H1 (cell line): ENCODE results near the gene MAPT. TPM values are rescaled to one million over a fixed set of nuclear protein-coding genes. Genes with fewer than 3 reads are reported as not detected.

Source experiments
- CTCF ChIA-PET: fragments of 300-600 bp; sonication (Branson Sonifier 250); formaldehyde crosslinking; loops from one replicate; lab custom pipeline; 2021; ENCODE audit not compliant: partially characterized antibody; lab: Charles Lee
- POLR2A ChIA-PET: fragments of 300-600 bp; sonication (Branson Sonifier 250); formaldehyde crosslinking; loops from one replicate; lab custom pipeline; 2021; ENCODE audit warnings: inconsistent platforms; ENCODE audit not compliant: partially characterized antibody; lab: Charles Lee
- DNase-seq, 2 experiments: peaks; one replicate each; pipeline versions ENCODE4 v3.0.0 to v3.0.0-alpha.2; 2010 to 2022; ENCODE audit warnings: low spot score in 2 of 2, low read depth in 1 of 2, mixed read lengths in 1 of 2
- FAIRE-seq: peaks from 2 replicates; lab custom pipeline; 2011; peaks lifted over from hg19 to GRCh38; lab: Jason Lieb, UNC
- H2AFZ ChIP-seq: 2 replicates; pipeline ENCODE4 v1.8.1; 2012; ENCODE audit warnings: low read length, inconsistent platforms
- H2AK5ac ChIP-seq: 2 replicates; pipeline ENCODE4 v1.6.1; 2013; ENCODE audit warnings: low read depth, low read length
- H2BK120ac ChIP-seq: replicated peaks from 2 replicates; pipeline ENCODE3; 2013; ENCODE audit warnings: low read depth, low read length, inconsistent platforms
- H2BK12ac ChIP-seq: 2 replicates; pipeline ENCODE4 v1.6.1; 2013; ENCODE audit warnings: low read depth, low read length
- H2BK15ac ChIP-seq: 2 replicates; pipeline ENCODE4 v1.6.1; 2013; ENCODE audit warnings: low read length
- H2BK20ac ChIP-seq: 2 replicates; pipeline ENCODE4 v1.6.1; 2013; ENCODE audit warnings: low read length
- H2BK5ac ChIP-seq: 2 replicates; pipeline ENCODE4 v1.6.1; 2013; ENCODE audit warnings: low read depth, low read length
- H3K14ac ChIP-seq: 2 replicates; pipeline ENCODE4 v1.6.1; 2013; ENCODE audit warnings: inconsistent platforms; ENCODE audit not compliant: insufficient read length
- H3K18ac ChIP-seq: 2 replicates; pipeline ENCODE4 v1.6.1; 2013; ENCODE audit warnings: low read length; ENCODE audit errors: extremely low read depth
- H3K23ac ChIP-seq: 2 replicates; pipeline ENCODE4 v1.6.1; 2013; ENCODE audit warnings: inconsistent platforms; ENCODE audit not compliant: insufficient read length
- H3K23me2 ChIP-seq: 2 replicates; pipeline ENCODE4 v1.6.1; 2013; ENCODE audit warnings: low read depth, low read length
- H3K27ac ChIP-seq: 2 replicates; pipeline ENCODE4 v1.6.1; 2011; ENCODE audit warnings: low read depth, low read length, inconsistent platforms
- H3K27me3 ChIP-seq, 4 experiments: replicated peaks in 1 of 4; 1 replicate in 1 of 4; 2 replicates in 3 of 4; pipeline versions ENCODE4 v1.6.1 to v1.8.1; 2011 to 2013; ENCODE audit warnings: low read length in 3 of 4, mild to moderate bottlenecking in 3 of 4, inconsistent platforms in 2 of 4, mixed read lengths in 2 of 4, moderate library complexity in 1 of 4; ENCODE audit not compliant: control insufficient read depth in 3 of 4, insufficient read depth in 3 of 4; ENCODE audit errors: extremely low read depth in 1 of 4
- H3K36me3 ChIP-seq, 4 experiments: 2 replicates each; pipeline versions ENCODE4 v1.6.1 to v1.8.1; 2011 to 2013; ENCODE audit warnings: mild to moderate bottlenecking in 4 of 4, low read length in 3 of 4, moderate library complexity in 2 of 4, control low read depth in 1 of 4, inconsistent platforms in 1 of 4; ENCODE audit not compliant: insufficient read depth in 4 of 4, control insufficient read depth in 2 of 4
- H3K4ac ChIP-seq: replicated peaks from 2 replicates; pipeline ENCODE3; 2013; ENCODE audit warnings: low read length, low read depth, mixed read lengths, inconsistent platforms; ENCODE audit not compliant: insufficient read length
- H3K4me1 ChIP-seq, 4 experiments: replicated peaks in 1 of 4; 1 replicate in 1 of 4; 2 replicates in 3 of 4; pipeline versions ENCODE4 v1.6.1 to v1.8.1; 2011 to 2013; ENCODE audit warnings: low read length in 3 of 4, inconsistent platforms in 2 of 4, mixed read lengths in 1 of 4; ENCODE audit not compliant: insufficient read depth in 4 of 4, control insufficient read depth in 3 of 4
- H3K4me2 ChIP-seq, 2 experiments: 2 replicates each; pipeline versions ENCODE4 v1.6.1 to v1.8.1; 2011 to 2013; ENCODE audit warnings: low read depth in 2 of 2, low read length in 2 of 2, control low read depth in 1 of 2, inconsistent platforms in 1 of 2, mild to moderate bottlenecking in 1 of 2; ENCODE audit not compliant: insufficient read depth in 1 of 2
- H3K4me3 ChIP-seq, 4 experiments: fragments of 200-600, 300-600 bp in 1 of 4; sonication (generic), shearing (Covaris generic), sonication (Bioruptor Twin) in 1 of 4; 2 replicates each; pipeline versions ENCODE4 v1.5.1 to v1.8.1; 2011 to 2016; ENCODE audit warnings: low read length in 4 of 4, low read depth in 3 of 4, control low read depth in 2 of 4, inconsistent platforms in 2 of 4, mild to moderate bottlenecking in 2 of 4, mixed read lengths in 1 of 4, moderate library complexity in 1 of 4; ENCODE audit not compliant: insufficient read depth in 2 of 4; ENCODE audit errors: extremely low read depth in 1 of 4
- H3K56ac ChIP-seq: replicated peaks from 2 replicates; pipeline ENCODE3; 2013; ENCODE audit warnings: low read depth, mild to moderate bottlenecking, mixed read lengths, low read length, inconsistent platforms; ENCODE audit not compliant: insufficient read length
- H3K79me1 ChIP-seq: 2 replicates; pipeline ENCODE4 v1.6.1; 2013; ENCODE audit warnings: low read depth, low read length, control low read depth
- H3K79me2 ChIP-seq, 2 experiments: 2 replicates each; pipeline versions ENCODE4 v1.6.1 to v1.8.1; 2012 to 2013; ENCODE audit warnings: low read length in 2 of 2, mild to moderate bottlenecking in 2 of 2, inconsistent platforms in 1 of 2; ENCODE audit not compliant: insufficient read depth in 2 of 2, control insufficient read depth in 1 of 2
- H3K9ac ChIP-seq, 4 experiments: replicated peaks in 1 of 4; 1 replicate in 1 of 4; 2 replicates in 3 of 4; pipeline versions ENCODE4 v1.6.1 to v1.8.1; 2011 to 2013; ENCODE audit warnings: low read depth in 3 of 4, low read length in 3 of 4, control low read depth in 2 of 4, mild to moderate bottlenecking in 2 of 4, moderate library complexity in 2 of 4, inconsistent platforms in 1 of 4; ENCODE audit errors: extremely low read depth in 1 of 4
- H3K9me3 ChIP-seq, 2 experiments: 2 replicates each; pipeline versions ENCODE4 v1.6.1 to v1.8.1; 2012 to 2013; ENCODE audit warnings: mild to moderate bottlenecking in 2 of 2, moderate library complexity in 2 of 2, control low read depth in 1 of 2, inconsistent platforms in 1 of 2, low read depth in 1 of 2, low read length in 1 of 2, mixed read lengths in 1 of 2; ENCODE audit not compliant: insufficient read depth in 2 of 2
- H4K20me1 ChIP-seq, 2 experiments: replicated peaks in 1 of 2; 2 replicates each; pipeline versions ENCODE3 to v1.8.1; 2011 to 2013; ENCODE audit warnings: inconsistent platforms in 2 of 2, low read length in 2 of 2, mild to moderate bottlenecking in 1 of 2; ENCODE audit not compliant: insufficient read depth in 2 of 2, control insufficient read depth in 1 of 2
- H4K5ac ChIP-seq: 2 replicates; pipeline ENCODE4 v1.6.1; 2013; ENCODE audit warnings: low read length, low read depth, mixed read lengths, inconsistent platforms; ENCODE audit not compliant: insufficient read length
- H4K8ac ChIP-seq: 2 replicates; pipeline ENCODE4 v1.8.0; 2013; ENCODE audit warnings: mild to moderate bottlenecking, moderate library complexity, low read length, inconsistent platforms; ENCODE audit not compliant: insufficient read depth; ENCODE audit errors: extremely low read depth
- H4K91ac ChIP-seq: replicated peaks from 2 replicates; pipeline ENCODE3; 2013; ENCODE audit warnings: low read length, mixed read lengths, inconsistent platforms; ENCODE audit not compliant: insufficient read length
- RAD21 ChIP-seq, 2 experiments: IDR thresholded peaks in 1 of 2; conservative IDR thresholded peaks in 1 of 2; 2 replicates each; pipeline ENCODE4 v1.6.1; 2011; ENCODE audit warnings: low read depth in 2 of 2, low read length in 2 of 2, improper control_type of control experiment in 1 of 2, inconsistent platforms in 1 of 2, mild to moderate bottlenecking in 1 of 2, moderate library complexity in 1 of 2
- RXRA ChIP-seq: IDR thresholded peaks from 2 replicates; pipeline ENCODE4 v1.6.1; 2011; ENCODE audit warnings: low read depth, mild to moderate bottlenecking, low read length, moderate library complexity; ENCODE audit not compliant: insufficient read depth
- SP1 ChIP-seq: IDR thresholded peaks from 2 replicates; pipeline ENCODE4 v1.6.1; 2011; ENCODE audit warnings: low read depth, low read length
- SP4 ChIP-seq: IDR thresholded peaks from 2 replicates; pipeline ENCODE4 v1.6.1; 2012; ENCODE audit warnings: low read length, inconsistent platforms
- YY1 ChIP-seq: IDR thresholded peaks from 2 replicates; pipeline ENCODE4 v1.6.1; 2011; ENCODE audit warnings: low read depth, mild to moderate bottlenecking, low read length
- WGBS, 2 experiments: shearing (Covaris generic) in 1 of 2; methylation state at CpG; one replicate each; pipeline versions ENCODE4 v1.1.6 to v1.1.7; 2013 to 2015; ENCODE audit warnings: low lambda C conversion rate in 2 of 2, mixed read lengths in 2 of 2, inconsistent platforms in 1 of 2, low coverage in 1 of 2, missing lambda C conversion rate in 1 of 2; ENCODE audit not compliant: insufficient replicate concordance in 2 of 2, insufficient coverage in 1 of 2, insufficient read length in 1 of 2; ENCODE audit errors: extremely low coverage in 1 of 2, missing lambda C conversion rate in 1 of 2; 5-methylcytosine and 5-hydroxymethylcytosine counted together
- polyA plus RNA-seq, 7 experiments: library from polyadenylated mRNA; depleted of rRNA in 3 of 7; stranded (reverse) in 5 of 7; unstranded in 2 of 7; fragments of >200 nt in 5 of 7; fragments of 200-250 nt in 2 of 7; gene quantifications; 1 replicate in 5 of 7; 2 replicates in 1 of 7; 4 replicates in 1 of 7; pipeline versions ENCODE4 v1.2.1 to v1.2.3, GENCODE V29; 2011 to 2013; ENCODE audit warnings: missing spikeins in 2 of 7, mixed read lengths in 2 of 7
- total RNA-seq: library from RNA; stranded (reverse); fragmentation: NEBNext Ultra II Directional; extraction: Animal tissue kit (Norgen Biotek cat#: 25700); gene quantifications from 2 replicates; pipeline ENCODE4 v1.2.1, GENCODE V29; 2021
- TF ChIP-seq, protein P1 (sequence below): IDR thresholded peaks from 2 replicates; pipeline ENCODE4 v1.6.1; 2012; ENCODE audit warnings: inconsistent platforms

The MAPT gene
- total and polyA plus RNA-seq, 2 of the 8 experiments (the other 6 are each of a cell fraction or from before 2014, with no cell fraction given), result 0.54 to 1.7 TPM

DNA sequence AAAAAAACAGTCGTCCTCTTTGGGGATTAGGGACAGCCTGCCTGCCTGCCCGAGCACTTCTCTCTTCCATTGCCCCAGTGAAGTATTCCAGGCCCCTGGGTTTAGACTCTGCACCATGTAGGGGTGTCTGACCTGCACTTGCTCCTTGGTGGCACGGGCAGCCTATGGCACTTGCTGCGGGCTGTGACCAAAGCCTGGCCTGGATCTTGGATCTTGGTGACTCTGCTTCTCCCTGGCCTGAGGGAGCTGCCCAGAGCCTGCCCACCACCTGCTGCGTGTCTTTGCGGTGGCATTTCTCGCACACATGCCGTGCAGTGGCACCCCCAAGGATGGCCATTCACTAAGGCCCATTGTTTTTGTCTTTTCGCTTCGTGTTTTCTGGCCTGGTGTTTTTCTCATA, 98.5 kb downstream of the MAPT start:
- Histone ChIP-seq H3K36me3 (no peaks in the 10 kb centered on the region), H2BK5ac (no peak overlapping the region), H2BK120ac (no peak overlapping the region), H4K8ac (no peak overlapping the region; the same call in 1 of the 2 replicates), H4K91ac (no peak overlapping the region), H2BK15ac (no peak overlapping the region), H3K9me3 (no peaks in the 10 kb centered on the region), H2AK5ac (no peak overlapping the region), H3K4me1 (peaks cover 0 to 9% (median 4%) of the 10 kb centered on the region in 4 experiments; a peak in 5 of 7 replicates), H3K56ac (no peak overlapping the region), H3K9ac (no peak overlapping the region), H3K23ac (no peak overlapping the region), H3K14ac (no peak overlapping the region), H3K27me3 (peaks cover 0 to 2% (median 0%) of the 10 kb centered on the region in 4 experiments; a peak in 1 of 7 replicates), H3K79me2 (no peaks in the 10 kb centered on the region), H2BK20ac (no peak overlapping the region), H2AFZ (no peak overlapping the region), H3K4me3 (no peak overlapping the region), H4K5ac (no peak overlapping the region), H3K4ac (no peak overlapping the region), H3K18ac (no peak overlapping the region), H2BK12ac (no peak overlapping the region; the same call in 1 of the 2 replicates), H3K23me2 (no peaks in the 10 kb centered on the region), H3K27ac (no peak overlapping the region), H4K20me1 (no peaks in the 10 kb centered on the region), H3K4me2 (no peak overlapping the region), H3K79me1 (no peaks in the 10 kb centered on the region)
- WGBS, 2 experiments, result 74% methylated on average over 9 of the region's 10 CpGs; no CpG with 5 or more reads in 1 of the 2 experiments
- ChIA-PET CTCF (interaction anchor here (1.0 to 4.5 kb wide), 2 partner anchors 10 to 220 kb away, joined by 3 to 25 read pairs; no protein-coding TSS in a partner anchor), POLR2A (interaction anchor here (0.9 kb wide), 1 partner anchor 27 kb away, joined by 3 read pairs; no protein-coding TSS in a partner anchor)
- TF ChIP-seq SP4 (no peak), YY1 (no peak), RAD21 (IDR thresholded peaks at IDR 0.05 in 1 of 2, conservative IDR thresholded peaks at IDR 0.05 in 1 of 2; ENCODE audit: low read depth in 2 of 2, low read length in 2 of 2) (0 out of 4 replicates have a peak, but pooled peaks of 1 of the 2 experiments have one; percentile 3), RXRA (no peak), SP1 (peak; percentile 92)
- TF ChIP-seq, protein P1, sequence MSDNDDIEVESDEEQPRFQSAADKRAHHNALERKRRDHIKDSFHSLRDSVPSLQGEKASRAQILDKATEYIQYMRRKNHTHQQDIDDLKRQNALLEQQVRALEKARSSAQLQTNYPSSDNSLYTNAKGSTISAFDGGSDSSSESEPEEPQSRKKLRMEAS, result 0 out of 2 replicates have a peak, but pooled peaks have one; percentile 6
- DNase-seq (no peak), FAIRE-seq (no peak)
